Neuron (in vitro differentiated cells): Measurements from ENCODE around the gene PTPN20.
"Not testable (repeated sequence)": the region's sequence is repeated elsewhere in the genome, so short reads cannot be mapped to it uniquely, and the experiment has no call there.

ENCODE experiments used
- H2AFZ ChIP-seq: one replicate; pipeline ENCODE4 v1.6.1; 2013; ENCODE audit warnings: low read depth, mild to moderate bottlenecking, inconsistent platforms, low read length, moderate library complexity
- H3K27me3 ChIP-seq: one replicate; pipeline ENCODE4 v1.6.1; 2013; ENCODE audit warnings: low read length; ENCODE audit not compliant: insufficient read depth
- H3K36me3 ChIP-seq: one replicate; pipeline ENCODE4 v1.6.1; 2013; ENCODE audit warnings: low read length; ENCODE audit not compliant: insufficient read depth
- H3K4me1 ChIP-seq: one replicate; pipeline ENCODE4 v1.6.1; 2013; ENCODE audit warnings: low read length; ENCODE audit not compliant: insufficient read depth
- H3K4me3 ChIP-seq: 2 replicates; pipeline ENCODE4 v1.5.1; 2013; ENCODE audit warnings: mild to moderate bottlenecking, low read length, moderate library complexity
- H3K9me3 ChIP-seq: one replicate; pipeline ENCODE4 v1.6.1; 2013; ENCODE audit warnings: low read length

PTPN20 gene

GRCh38 chr10:46911144-46911876 lies at the start of gene PTPN20:
TSS of gene PTPN20 (plus strand) at chr10:46911428. CDS start at chr10:46932500, 21,072 bp downstream.
- H3K36me3 ChIP-seq, H3K9me3 ChIP-seq, H2AFZ ChIP-seq, H3K4me3 ChIP-seq, H3K27me3 ChIP-seq, H3K4me1 ChIP-seq: not testable (repeated sequence)

- not testable (repeated sequence) for H3K36me3 ChIP-seq, H3K4me3 ChIP-seq, H2AFZ ChIP-seq, H3K9me3 ChIP-seq, H3K27me3 ChIP-seq, H3K4me1 ChIP-seq
Observed at GRCh38 chr10:46869716-46870115, 41.5 kb upstream of the PTPN20 start.

- H2AFZ ChIP-seq, H3K36me3 ChIP-seq, H3K4me3 ChIP-seq, H3K4me1 ChIP-seq, H3K27me3 ChIP-seq, H3K9me3 ChIP-seq: not testable (repeated sequence)
Observed at GRCh38 chr10:46871583-46871982, 39.6 kb upstream of the PTPN20 start.

GRCh38 chr10:46875304-46875703 lies 35.9 kb upstream of the PTPN20 start:
- H3K9me3 ChIP-seq, H3K27me3 ChIP-seq, H3K36me3 ChIP-seq, H2AFZ ChIP-seq, H3K4me3 ChIP-seq, H3K4me1 ChIP-seq: not testable (repeated sequence)

GRCh38 chr10:46876773-46877172 lies 34.5 kb upstream of the PTPN20 start:
- H3K9me3 ChIP-seq, result not testable (repeated sequence)

GRCh38 chr10:46878761-46879160 lies 32.5 kb upstream of the PTPN20 start:
- H3K4me1 ChIP-seq, H3K27me3 ChIP-seq, H2AFZ ChIP-seq, H3K36me3 ChIP-seq, H3K4me3 ChIP-seq, H3K9me3 ChIP-seq: not testable (repeated sequence)

More at GRCh38 chr10:46876773-46877172, 34.5 kb upstream of the PTPN20 start:
- H3K4me1 ChIP-seq, H2AFZ ChIP-seq, H3K36me3 ChIP-seq, H3K27me3 ChIP-seq, H3K4me3 ChIP-seq: not testable (repeated sequence)

GRCh38 chr10:46890813-46891611 lies 20.2 kb upstream of the PTPN20 start:
- H3K4me3 ChIP-seq, H3K36me3 ChIP-seq, H3K9me3 ChIP-seq, H3K27me3 ChIP-seq, H2AFZ ChIP-seq, H3K4me1 ChIP-seq: not testable (repeated sequence)

- H3K4me3 ChIP-seq, H3K4me1 ChIP-seq, H3K27me3 ChIP-seq, H2AFZ ChIP-seq, H3K9me3 ChIP-seq, H3K36me3 ChIP-seq: not testable (repeated sequence)
Observed at GRCh38 chr10:46896762-46897692, 14.2 kb upstream of the PTPN20 start.

- not testable (repeated sequence) for H3K4me3 ChIP-seq, H3K4me1 ChIP-seq, H2AFZ ChIP-seq, H3K27me3 ChIP-seq, H3K36me3 ChIP-seq, H3K9me3 ChIP-seq
Observed at GRCh38 chr10:46901247-46901646, 10.0 kb upstream of the PTPN20 start.

- H3K4me3 ChIP-seq, H3K27me3 ChIP-seq, H3K9me3 ChIP-seq, H3K36me3 ChIP-seq, H2AFZ ChIP-seq, H3K4me1 ChIP-seq: not testable (repeated sequence)
Observed at GRCh38 chr10:46903874-46904273, 7.4 kb upstream of the PTPN20 start.

- not testable (repeated sequence) for H3K36me3 ChIP-seq, H3K27me3 ChIP-seq, H3K9me3 ChIP-seq, H3K4me3 ChIP-seq, H3K4me1 ChIP-seq, H2AFZ ChIP-seq
Observed at GRCh38 chr10:46906359-46906758, 4.9 kb upstream of the PTPN20 start.

- H3K4me3 ChIP-seq, H3K27me3 ChIP-seq, H3K4me1 ChIP-seq, H3K9me3 ChIP-seq, H2AFZ ChIP-seq, H3K36me3 ChIP-seq: not testable (repeated sequence)
Observed at GRCh38 chr10:46907185-46908117, 3.8 kb upstream of the PTPN20 start.
